PFSK-1 (cell line): ENCODE data around the gene RIC3.

Experiments used
- FOXP2 ChIP-seq: optimal IDR thresholded peaks from 2 replicates; pipeline ENCODE3; 2011; ENCODE audit warnings: borderline replicate concordance, control low read depth, inconsistent platforms; ENCODE audit not compliant: insufficient read depth; ENCODE audit errors: extremely low read length, extremely low read depth
- POLR2AphosphoS5 ChIP-seq: IDR thresholded peaks from 2 replicates; pipeline ENCODE4 v1.6.1; 2012; ENCODE audit warnings: low read depth, mild to moderate bottlenecking, control low read depth, low read length, moderate library complexity
- SIN3A ChIP-seq: IDR thresholded peaks from 2 replicates; pipeline ENCODE4 v1.6.1; 2012; ENCODE audit warnings: mild to moderate bottlenecking, low read length, moderate library complexity, borderline replicate concordance; ENCODE audit not compliant: insufficient read depth
- TAF1 ChIP-seq: IDR thresholded peaks from 2 replicates; pipeline ENCODE4 v1.6.1; 2012; ENCODE audit warnings: low read length, control low read depth, borderline replicate concordance; ENCODE audit not compliant: insufficient read depth
- TF ChIP-seq, protein P1 (sequence below), 2 experiments: IDR thresholded peaks; 2 replicates each; pipeline versions ENCODE4 v1.6.1 to v1.8.0; 2011 to 2012; ENCODE audit warnings: low read depth in 2 of 2, low read length in 2 of 2, control low read depth in 1 of 2, inconsistent platforms in 1 of 2, mild to moderate bottlenecking in 1 of 2, moderate library complexity in 1 of 2; ENCODE audit not compliant: insufficient read depth in 1 of 2

Gene RIC3

DNA sequence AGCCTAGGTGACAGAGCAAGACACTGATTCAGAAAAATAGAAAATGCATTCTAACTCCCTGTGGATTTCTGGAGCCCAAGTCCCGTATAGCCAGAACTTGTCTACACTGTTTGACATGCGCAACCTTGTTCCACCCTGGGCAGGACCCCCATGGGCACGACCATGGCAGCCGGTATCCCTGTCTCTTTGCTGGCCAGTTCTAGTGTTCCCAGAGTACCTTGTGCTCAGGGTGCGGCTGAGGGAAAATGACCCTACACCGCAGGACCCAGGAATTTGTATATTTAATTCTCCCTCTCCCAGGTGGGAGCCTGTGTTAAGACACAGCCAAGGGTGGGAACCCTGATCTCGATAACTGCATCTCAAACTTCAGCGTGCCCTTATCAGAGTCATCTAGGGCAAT is 36.7 kb upstream of the RIC3 start:
- TF ChIP-seq FOXP2: no peak
- TF ChIP-seq, protein P1, sequence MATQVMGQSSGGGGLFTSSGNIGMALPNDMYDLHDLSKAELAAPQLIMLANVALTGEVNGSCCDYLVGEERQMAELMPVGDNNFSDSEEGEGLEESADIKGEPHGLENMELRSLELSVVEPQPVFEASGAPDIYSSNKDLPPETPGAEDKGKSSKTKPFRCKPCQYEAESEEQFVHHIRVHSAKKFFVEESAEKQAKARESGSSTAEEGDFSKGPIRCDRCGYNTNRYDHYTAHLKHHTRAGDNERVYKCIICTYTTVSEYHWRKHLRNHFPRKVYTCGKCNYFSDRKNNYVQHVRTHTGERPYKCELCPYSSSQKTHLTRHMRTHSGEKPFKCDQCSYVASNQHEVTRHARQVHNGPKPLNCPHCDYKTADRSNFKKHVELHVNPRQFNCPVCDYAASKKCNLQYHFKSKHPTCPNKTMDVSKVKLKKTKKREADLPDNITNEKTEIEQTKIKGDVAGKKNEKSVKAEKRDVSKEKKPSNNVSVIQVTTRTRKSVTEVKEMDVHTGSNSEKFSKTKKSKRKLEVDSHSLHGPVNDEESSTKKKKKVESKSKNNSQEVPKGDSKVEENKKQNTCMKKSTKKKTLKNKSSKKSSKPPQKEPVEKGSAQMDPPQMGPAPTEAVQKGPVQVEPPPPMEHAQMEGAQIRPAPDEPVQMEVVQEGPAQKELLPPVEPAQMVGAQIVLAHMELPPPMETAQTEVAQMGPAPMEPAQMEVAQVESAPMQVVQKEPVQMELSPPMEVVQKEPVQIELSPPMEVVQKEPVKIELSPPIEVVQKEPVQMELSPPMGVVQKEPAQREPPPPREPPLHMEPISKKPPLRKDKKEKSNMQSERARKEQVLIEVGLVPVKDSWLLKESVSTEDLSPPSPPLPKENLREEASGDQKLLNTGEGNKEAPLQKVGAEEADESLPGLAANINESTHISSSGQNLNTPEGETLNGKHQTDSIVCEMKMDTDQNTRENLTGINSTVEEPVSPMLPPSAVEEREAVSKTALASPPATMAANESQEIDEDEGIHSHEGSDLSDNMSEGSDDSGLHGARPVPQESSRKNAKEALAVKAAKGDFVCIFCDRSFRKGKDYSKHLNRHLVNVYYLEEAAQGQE (IDR thresholded peaks at IDR 0.05; ENCODE audit: insufficient read depth in 1 of 2, low read depth in 2 of 2, low read length in 2 of 2): no peak
- no peak for TF ChIP-seq SIN3A
- no peak for TF ChIP-seq TAF1
- no peak for TF ChIP-seq POLR2AphosphoS5

DNA sequence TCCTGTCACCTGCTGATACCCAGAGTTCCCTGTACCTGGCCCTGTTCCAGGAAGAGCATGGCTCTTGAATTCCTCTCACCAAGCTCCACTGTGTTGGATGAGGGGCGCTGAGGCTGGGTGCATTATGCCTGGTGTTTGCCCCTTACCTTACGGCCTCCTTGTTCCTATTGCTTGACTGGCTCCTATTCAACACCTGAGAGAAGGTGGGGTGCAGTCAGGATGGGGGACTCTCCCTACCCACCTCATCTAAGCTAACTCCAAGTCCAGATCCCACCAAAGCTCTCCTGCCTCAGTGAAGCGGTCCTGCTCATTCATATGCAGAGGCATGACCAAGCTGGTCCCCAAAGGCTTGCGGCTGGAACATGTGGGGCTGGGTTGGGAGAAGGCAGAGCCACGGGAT is 35.8 kb upstream of the RIC3 start:
- TF ChIP-seq TAF1 (no peak), SIN3A (no peak), POLR2AphosphoS5 (no peak), FOXP2 (no peak)
- TF ChIP-seq, protein P1 (IDR thresholded peaks at IDR 0.05; ENCODE audit: insufficient read depth in 1 of 2, low read depth in 2 of 2, low read length in 2 of 2): no peak

DNA sequence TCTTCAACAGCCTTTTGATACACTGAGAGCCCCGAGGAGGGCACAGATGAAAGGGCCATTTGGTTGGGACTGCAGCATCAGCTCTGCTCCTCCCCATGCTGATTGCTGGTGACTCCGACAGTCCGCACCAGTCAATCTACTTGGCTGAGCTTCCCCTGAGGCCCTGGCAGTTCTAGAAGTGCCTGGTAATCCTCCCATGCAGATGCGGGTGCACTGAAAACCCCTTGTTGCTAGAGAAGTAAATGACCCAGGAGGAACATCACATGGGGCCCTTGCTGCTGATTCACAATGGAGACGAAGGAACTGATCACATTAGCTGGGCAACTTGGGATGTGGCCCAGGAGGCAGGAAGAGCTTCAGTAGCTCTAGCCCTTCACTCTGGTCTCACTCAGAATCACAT is 35.2 kb upstream of the RIC3 start:
- TF ChIP-seq FOXP2 (no peak), TAF1 (no peak), POLR2AphosphoS5 (no peak), SIN3A (no peak)
- TF ChIP-seq, protein P1 (IDR thresholded peaks at IDR 0.05; ENCODE audit: insufficient read depth in 1 of 2, low read depth in 2 of 2, low read length in 2 of 2): no peak

DNA sequence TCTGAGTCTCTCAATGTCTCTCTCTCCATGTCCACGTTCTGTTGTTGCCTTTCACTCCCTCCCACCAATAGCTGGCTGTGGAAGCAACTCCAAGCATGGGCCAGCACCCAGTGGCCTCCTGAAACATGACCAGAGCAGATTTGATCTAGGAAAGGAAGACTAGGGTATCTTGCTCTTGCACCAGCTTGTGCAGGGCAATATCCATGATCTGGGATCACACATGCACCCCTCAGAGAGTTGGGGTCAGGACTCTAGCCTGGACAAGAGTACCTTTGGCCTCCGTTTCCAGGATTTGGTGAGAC is 34.5 kb upstream of the RIC3 start:
- TF ChIP-seq SIN3A (no peak), POLR2AphosphoS5 (no peak), TAF1 (no peak), FOXP2 (no peak)
- TF ChIP-seq, protein P1 (IDR thresholded peaks at IDR 0.05; ENCODE audit: insufficient read depth in 1 of 2, low read depth in 2 of 2, low read length in 2 of 2): no peak

DNA sequence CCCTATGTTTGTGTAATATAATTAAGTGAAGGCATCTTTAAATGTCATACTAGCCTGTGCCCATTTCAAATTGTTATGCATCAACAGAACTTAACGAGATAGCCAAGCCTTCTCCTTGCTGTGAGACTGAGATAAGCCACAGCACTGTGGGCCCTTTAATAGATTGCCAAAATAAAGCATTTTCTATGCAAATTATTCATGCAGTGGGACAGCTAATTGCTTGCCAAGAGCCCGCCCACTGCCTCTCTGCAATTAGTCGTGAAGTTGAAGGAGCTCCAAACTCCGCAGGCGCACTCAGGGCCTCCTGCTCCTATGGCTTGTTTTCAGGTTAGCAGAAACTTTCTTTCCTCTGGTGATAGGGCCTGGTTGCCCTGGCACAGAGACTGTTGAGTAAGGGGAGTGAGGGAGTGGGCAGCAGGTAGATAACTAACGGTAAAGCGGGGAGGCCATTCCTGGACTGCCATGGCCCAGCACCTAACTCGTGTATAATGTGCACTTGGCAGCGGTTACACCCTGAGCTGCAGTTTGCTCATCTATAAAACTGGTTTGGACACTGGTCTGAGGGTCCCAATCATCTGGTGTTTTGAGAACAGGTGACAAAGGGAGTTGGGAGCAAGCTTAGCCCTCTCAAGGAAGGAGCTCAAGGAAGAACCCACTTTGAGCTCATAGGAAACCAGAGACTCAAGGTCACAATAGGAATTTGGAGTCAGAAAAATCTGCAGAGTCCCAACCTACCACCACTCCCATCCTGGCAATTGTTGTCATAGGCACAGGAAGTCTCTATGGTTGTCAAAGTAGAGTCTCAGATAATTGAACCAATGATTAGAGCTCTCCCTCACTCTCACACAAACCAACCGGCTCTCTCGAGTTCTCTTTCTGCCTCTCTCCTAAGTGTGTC is 33.9 kb upstream of the RIC3 start:
- TF ChIP-seq TAF1: no peak
- TF ChIP-seq, protein P1 (IDR thresholded peaks at IDR 0.05; ENCODE audit: insufficient read depth in 1 of 2, low read depth in 2 of 2, low read length in 2 of 2): no peak
